ENCODE results near the gene TNIK. TPM values are rescaled to one million over a fixed set of nuclear protein-coding genes. Genes with fewer than 3 reads are reported as not detected.
"Not testable (repeated sequence)": the region's sequence is repeated elsewhere in the genome, so short reads cannot be mapped to it uniquely, and the experiment has no call there.

TNIK gene
- polyA plus RNA-seq, 1 donor from 2014 or later = 19.3 TPM

GRCh38 chr3:171451915-171452314 is 8.3 kb downstream of the TNIK start:
- H3K9ac ChIP-seq (ENCODE audit: low read length) = no peak overlapping the region
- no peaks in the 10 kb centered on the region for H4K20me1 ChIP-seq (ENCODE audit: insufficient read depth)
- H3K4me2 ChIP-seq (ENCODE audit: low read length) = no peak overlapping the region
- no peaks in the 10 kb centered on the region for H3K9me3 ChIP-seq (ENCODE audit: low read length)
- no peaks in the 10 kb centered on the region for H3K9me2 ChIP-seq (ENCODE audit: insufficient read depth, low read length)
- no peaks in the 10 kb centered on the region for H3F3A ChIP-seq (ENCODE audit: insufficient read depth, low read length, poor library complexity, severe bottlenecking)
- no peaks in the 10 kb centered on the region for H3K27me3 ChIP-seq (ENCODE audit: insufficient read depth, low read depth, low read length)
- no peak overlapping the region for H2AFZ ChIP-seq (ENCODE audit: low read depth, low read length)
- peaks cover 24% of the 10 kb centered on the region for H3K79me2 ChIP-seq (replicated peaks; ENCODE audit: insufficient read depth, low read length)
- H3K27ac ChIP-seq (ENCODE audit: low read length) = no peak overlapping the region
- TF ChIP-seq MXI1 (conservative IDR thresholded peaks at IDR 0.05; ENCODE audit: poor library complexity, severe bottlenecking) (no peak), REST (IDR thresholded peaks at IDR 0.05; ENCODE audit: borderline replicate concordance) (no peak), EZH2 (IDR thresholded peaks at IDR 0.05; ENCODE audit: borderline replicate concordance, insufficient read depth, low read length, poor library complexity, severe bottlenecking) (no peak), CTCF (IDR thresholded peaks at IDR 0.05; ENCODE audit: poor library complexity, severe bottlenecking) (no peak), POLR2AphosphoS5 (IDR thresholded peaks at IDR 0.05) (no peak), RAD21 (conservative IDR thresholded peaks at IDR 0.05) (no peak), EP300 (conservative IDR thresholded peaks at IDR 0.05; ENCODE audit: poor library complexity, severe bottlenecking) (no peak), TAF1 (IDR thresholded peaks at IDR 0.05; ENCODE audit: low read depth) (no peak), SMC3 (conservative IDR thresholded peaks at IDR 0.05; ENCODE audit: poor library complexity) (no peak)
- no peak overlapping the region for H3K4me3 ChIP-seq (ENCODE audit: low read length)
- no peaks in the 10 kb centered on the region for H3K36me3 ChIP-seq (ENCODE audit: insufficient read depth, low read length)

GRCh38 chr3:171447579-171447891 is 12.7 kb downstream of the TNIK start:
- not testable (repeated sequence) for H3K4me2 ChIP-seq (ENCODE audit: low read length); H3K4me3 ChIP-seq (ENCODE audit: low read length); H2AFZ ChIP-seq (ENCODE audit: low read depth, low read length); H3K9me2 ChIP-seq (ENCODE audit: insufficient read depth, low read length); H4K20me1 ChIP-seq (ENCODE audit: insufficient read depth); H3K79me2 ChIP-seq (replicated peaks; ENCODE audit: insufficient read depth, low read length); H3K9me3 ChIP-seq (ENCODE audit: low read length); H3K27ac ChIP-seq (ENCODE audit: low read length); H3K27me3 ChIP-seq (ENCODE audit: insufficient read depth, low read depth, low read length); H3F3A ChIP-seq (ENCODE audit: insufficient read depth, low read length, poor library complexity, severe bottlenecking); H3K9ac ChIP-seq (ENCODE audit: low read length); H3K36me3 ChIP-seq (ENCODE audit: insufficient read depth, low read length)
